Heart left ventricle (tissue), 16 donors: Measurements from ENCODE around the gene P3H3. TPM values are rescaled to one million over a fixed set of nuclear protein-coding genes. Genes with fewer than 3 reads are reported as not detected.

Source experiments
- ATAC-seq, 4 donors: fragments of 200-7000 bp; cut with Tn5 transposase; one replicate each; pipeline ENCODE4 v1.9.1; 2020 to 2022; ENCODE audit warnings: moderate library complexity in 4 of 4, mild to moderate bottlenecking in 3 of 4, moderate number of reproducible peaks in 1 of 4
- DNase-seq, 5 donors: peaks; one replicate each; pipeline ENCODE4 v3.0.0-alpha.2; 2020
- H3K27ac ChIP-seq, 12 donors: fragments of 200-600 bp; sonication (generic) in 4 of 12; one replicate each; pipeline versions ENCODE4 v1.5.0 to v1.8.0; 2016 to 2022; ENCODE audit warnings: mild to moderate bottlenecking in 2 of 12
- H3K27me3 ChIP-seq, 9 donors: fragments of 200-600 bp; sonication (generic) in 2 of 9; one replicate each; pipeline versions ENCODE4 v1.5.1 to v1.8.0; 2016 to 2022; ENCODE audit warnings: mild to moderate bottlenecking in 3 of 9
- H3K36me3 ChIP-seq, 9 donors: fragments of 200-600 bp; sonication (generic) in 2 of 9; one replicate each; pipeline versions ENCODE4 v1.5.0 to v1.8.0; 2018 to 2022; ENCODE audit warnings: mild to moderate bottlenecking in 2 of 9
- H3K4me1 ChIP-seq, 12 donors: fragments of 200-600 bp; sonication (generic) in 4 of 12; one replicate each; pipeline versions ENCODE4 v1.5.0 to v1.8.0; 2016 to 2022; ENCODE audit warnings: mild to moderate bottlenecking in 3 of 12
- H3K4me3 ChIP-seq, 12 donors: fragments of 200-600 bp; sonication (generic) in 4 of 12; one replicate each; pipeline versions ENCODE4 v1.5.0 to v1.8.0; 2017 to 2022; ENCODE audit warnings: mild to moderate bottlenecking in 9 of 12, moderate library complexity in 4 of 12
- H3K9me3 ChIP-seq, 12 donors: fragments of 200-600 bp; sonication (generic) in 4 of 12; one replicate each; pipeline versions ENCODE4 v1.5.0 to v1.8.0; 2016 to 2022; ENCODE audit warnings: mild to moderate bottlenecking in 1 of 12
- CTCF ChIP-seq, 12 donors: fragments of 200-600 bp; sonication (generic) in 4 of 12; IDR thresholded peaks; one replicate each; pipeline versions ENCODE4 v1.5.0 to v1.8.0; 2018 to 2022; ENCODE audit warnings: antibody characterized with exemption in 12 of 12, mild to moderate bottlenecking in 5 of 12
- POLR2A ChIP-seq, 2 donors: fragments of 450-650 bp; IDR thresholded peaks; one replicate each; pipeline ENCODE4 v1.6.1; 2017; ENCODE audit warnings: antibody characterized with exemption in 2 of 2, mild to moderate bottlenecking in 2 of 2, moderate library complexity in 2 of 2
- WGBS, 4 donors: extraction: QIAGEN DNeasy Blood & Tissue Kit in 2 of 4; methylation state at CpG; one replicate each; pipeline versions ENCODE4 v1.1.5 to v1.1.7; 2013 to 2018; 5-methylcytosine and 5-hydroxymethylcytosine counted together
- intact Hi-C, 10 donors: fragments of 100-400 bp; cut with DNase I; formaldehyde crosslinking; loops; one replicate each; pipeline versions ENCODE4 v1.11.1 to v1.14.2; 2022
- polyA plus RNA-seq, 2 donors: library from polyadenylated mRNA; stranded (reverse); fragments of 200-250 nt; gene quantifications; one replicate each; pipeline ENCODE4 v1.2.3, GENCODE V29; 2013
- total RNA-seq, 9 donors: library from RNA; depleted of rRNA in 2 of 9; stranded (reverse); fragments of >200 nt in 2 of 9; fragmentation: NEBNext Ultra II Directional in 3 of 9; extraction: Animal tissue kit (Norgen Biotek cat#: 25700) in 3 of 9; gene quantifications; one replicate each; pipeline versions ENCODE4 v1.1.0 to v1.2.4, GENCODE V29; 2016 to 2023
- donor health status: ischemic (EF 13 %, LVEDD 7.1; RV severe dilation, severe dysfunction).
- donor health status: healthy with polysubstance abuse.
- donor health status: DM: no; HTN: yes; CAD: no.
- donor health status: DM: no; HTN: no; CAD: no.
- donor health status: ischemic (EF 25% LVEDD 6.9; RV normal size, moderate dysfunction).
- donor health status: ischemic (EF 25% LVEDD 5.7; RV mildly dilated, moderate dysfunction).
- donor health status: healthy.
- donor health status: DM: yes; HTN: yes; CAD: no.
- donor health status: ischemic (EF 35%, LVEDD 5.7; RV mildly dilated, moderate dysfunction).
- donor health status: nonischemic (EF 11% LVEDD 7.7; RV severe dilation, severe dysfunction).
- donor health status: DM: yes; HTN: yes; CAD: no.
- donor health status: PGD.
- donor health status: ischemic (EF 29% LVEDD 5.4; RV normal size, mild dysfunction).
- donor health status: nonischemic (EF 23%, LVEDD 6.1; RV moderate dilation, normal function).

The P3H3 gene
- total and polyA plus RNA-seq, 11 donors, result 4.2 to 29.9 (median 16.6) TPM

- DNase-seq (no peak), ATAC-seq (no peak)
- Histone ChIP-seq H3K9me3 (no peaks in the 10 kb centered on the region), H3K27ac (no peak overlapping the region), H3K4me1 (peaks cover 0 to 13% (median 0%) of the 10 kb centered on the region in 12 donors), H3K36me3 (peaks cover 0 to 10% (median 0%) of the 10 kb centered on the region in 9 donors), H3K27me3 (no peaks in the 10 kb centered on the region), H3K4me3 (no peak overlapping the region)
- WGBS, 4 donors, result 68 to 79% (median 70%) methylated on average over 4 of the region's 4 CpGs
- intact Hi-C loops, result no loop called here
- no peak for TF ChIP-seq POLR2A (IDR thresholded peaks at IDR 0.05)
- TF ChIP-seq CTCF (IDR thresholded peaks at IDR 0.05), result no peak
Observed at GRCh38 chr12:6813363-6813762, 14.8 kb upstream of the P3H3 start.

GRCh38 chr12:6816598-6816997 is 11.6 kb upstream of the P3H3 start:
- TF ChIP-seq POLR2A (IDR thresholded peaks at IDR 0.05), result no peak
- TF ChIP-seq CTCF (IDR thresholded peaks at IDR 0.05), result no peak
- peaks cover 0 to 19% (median 5%) of the 10 kb centered on the region in 12 donors for H3K4me1 ChIP-seq
- H3K9me3 ChIP-seq, result no peaks in the 10 kb centered on the region
- no peak for ATAC-seq
- intact Hi-C loops, result no loop called here
- H3K27ac ChIP-seq, result no peak overlapping the region
- H3K4me3 ChIP-seq, result no peak overlapping the region
- peak in 1 of 5 donors; percentile 8 for DNase-seq
- no peaks in the 10 kb centered on the region for H3K27me3 ChIP-seq
- peaks cover 0 to 16% (median 0%) of the 10 kb centered on the region in 9 donors for H3K36me3 ChIP-seq
- 60 to 70% (median 64%) methylated on average over 3 of the region's 3 CpGs for WGBS, 4 donors

- Histone ChIP-seq H3K4me3 (no peak overlapping the region), H3K36me3 (peaks cover 0 to 16% (median 0%) of the 10 kb centered on the region in 9 donors), H3K4me1 (peaks cover 0 to 19% (median 9%) of the 10 kb centered on the region in 12 donors), H3K27ac (no peak overlapping the region), H3K27me3 (peaks cover 0 to 4% (median 0%) of the 10 kb centered on the region in 9 donors), H3K9me3 (no peaks in the 10 kb centered on the region)
- intact Hi-C loops, result no loop called here
- no peak for TF ChIP-seq CTCF (IDR thresholded peaks at IDR 0.05)
- TF ChIP-seq POLR2A (IDR thresholded peaks at IDR 0.05), result no peak
- WGBS, 4 donors, result 87 to 94% (median 93%) methylated on average over 8 of the region's 8 CpGs
- DNase-seq (no peak), ATAC-seq (no peak)
Observed at GRCh38 chr12:6817098-6817497, 11.1 kb upstream of the P3H3 start.

- Histone ChIP-seq H3K27me3 (peaks cover 0 to 10% (median 0%) of the 10 kb centered on the region in 9 donors), H3K27ac (no peak overlapping the region), H3K9me3 (no peaks in the 10 kb centered on the region), H3K4me3 (no peak overlapping the region), H3K4me1 (peaks cover 0 to 21% (median 13%) of the 10 kb centered on the region in 12 donors), H3K36me3 (peaks cover 0 to 16% (median 0%) of the 10 kb centered on the region in 9 donors)
- 83 to 93% (median 87%) methylated on average over 20 of the region's 20 CpGs for whole genome bisulfite sequencing, 4 donors
- TF ChIP-seq POLR2A (IDR thresholded peaks at IDR 0.05) (no peak), CTCF (IDR thresholded peaks at IDR 0.05) (no peak)
- intact Hi-C loops, result no loop called here
- DNase-seq, result no peak
- no peak for ATAC-seq
Observed at GRCh38 chr12:6817662-6818157, 10.5 kb upstream of the P3H3 start.
